NCI-H748 treated with DMSO at 0.1 percent for 48 hours (cell line): ENCODE measurements around the gene NME3.
"Not testable (repeated sequence)": the region's sequence is repeated elsewhere in the genome, so short reads cannot be mapped to it uniquely, and the experiment has no call there.

Experiments used
- DNase-seq: peaks from one replicate; lab custom pipeline; 2025; lab: John Stamatoyannopoulos, UW

Gene NME3

DNA sequence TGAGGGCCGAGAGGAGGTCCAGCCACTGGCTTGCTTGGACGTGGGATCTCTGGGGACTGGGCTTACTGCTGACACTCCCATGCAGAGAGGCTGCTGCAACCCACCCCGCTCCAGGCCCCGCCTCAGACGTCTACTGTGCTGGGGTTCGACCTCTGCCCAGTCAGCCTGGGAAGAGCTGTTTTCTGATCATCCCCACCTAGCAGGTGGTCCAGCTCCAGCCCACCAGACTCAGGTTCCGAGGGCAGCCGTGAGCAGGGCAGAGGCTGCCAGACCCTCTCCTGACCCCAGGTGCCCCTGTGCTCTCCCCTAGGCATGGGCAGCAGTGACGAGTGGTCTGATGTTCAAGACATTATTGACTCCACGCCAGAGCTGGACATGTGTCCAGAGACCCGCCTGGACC is 23.4 kb downstream of the NME3 start:
- DNase-seq, result no peak

DNA sequence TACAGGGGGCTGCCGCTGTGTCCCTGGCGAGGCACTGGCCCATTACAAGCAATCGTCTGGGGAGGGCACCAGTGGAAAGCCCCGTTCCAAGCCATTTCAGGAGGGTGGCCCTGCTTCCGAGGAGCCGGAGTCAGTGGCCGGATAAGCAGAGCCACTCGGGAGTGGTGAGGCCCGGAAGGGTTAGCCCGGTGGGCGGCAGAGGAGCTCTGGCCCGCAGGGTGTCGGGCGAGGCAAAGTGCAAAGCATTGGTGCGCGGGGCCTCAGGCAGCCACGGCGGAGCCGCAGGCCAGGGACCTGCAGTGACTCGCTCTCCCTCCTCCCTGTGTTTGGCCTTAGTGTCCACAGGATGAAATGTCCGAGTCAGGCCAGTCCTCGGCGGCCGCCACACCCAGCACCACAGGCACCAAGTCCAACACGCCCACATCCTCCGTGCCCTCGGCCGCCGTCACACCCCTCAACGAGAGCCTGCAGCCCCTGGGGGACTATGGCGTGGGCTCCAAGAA is 24.6 kb downstream of the NME3 start:
- DNase-seq, result no peak

DNA sequence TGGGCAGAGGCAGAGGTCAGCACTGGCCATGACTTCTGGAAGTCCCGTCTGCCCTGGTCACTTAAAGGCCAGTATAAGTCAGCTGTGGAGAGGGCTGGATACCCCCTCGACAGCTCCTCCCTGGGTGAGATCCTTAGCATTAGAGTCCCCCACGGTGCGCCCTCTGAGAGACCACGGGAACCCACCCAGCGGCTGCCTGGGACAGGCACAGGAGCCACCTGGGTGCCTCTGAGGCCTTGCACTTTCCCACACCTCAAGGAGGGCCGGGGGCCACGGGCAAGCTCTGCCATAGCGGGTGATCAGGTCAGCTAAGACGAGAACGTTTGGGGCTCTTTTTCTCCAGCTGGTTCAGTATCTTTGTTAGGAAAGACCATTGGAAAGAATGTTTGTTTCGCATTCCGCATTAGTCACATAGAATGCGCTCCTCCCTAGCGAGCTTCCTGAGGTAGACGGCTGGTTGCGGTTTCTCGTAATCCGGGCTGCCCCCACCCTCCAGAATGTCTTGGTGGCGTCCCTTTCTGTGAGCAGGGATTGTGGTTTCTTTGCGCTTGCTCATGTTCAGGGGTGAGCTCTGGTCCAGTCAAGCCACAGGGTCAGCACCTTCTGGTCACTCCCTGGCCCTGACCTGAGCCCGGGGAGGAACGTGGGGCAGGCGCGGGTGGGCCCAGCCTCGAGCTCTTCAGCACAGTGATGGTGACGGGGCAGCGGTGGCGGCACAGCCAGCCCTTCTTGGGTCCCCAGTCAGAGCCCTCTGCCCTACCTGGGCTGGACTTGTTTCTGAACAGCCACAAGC is 25.2 kb downstream of the NME3 start:
- DNase-seq, result no peak

DNA sequence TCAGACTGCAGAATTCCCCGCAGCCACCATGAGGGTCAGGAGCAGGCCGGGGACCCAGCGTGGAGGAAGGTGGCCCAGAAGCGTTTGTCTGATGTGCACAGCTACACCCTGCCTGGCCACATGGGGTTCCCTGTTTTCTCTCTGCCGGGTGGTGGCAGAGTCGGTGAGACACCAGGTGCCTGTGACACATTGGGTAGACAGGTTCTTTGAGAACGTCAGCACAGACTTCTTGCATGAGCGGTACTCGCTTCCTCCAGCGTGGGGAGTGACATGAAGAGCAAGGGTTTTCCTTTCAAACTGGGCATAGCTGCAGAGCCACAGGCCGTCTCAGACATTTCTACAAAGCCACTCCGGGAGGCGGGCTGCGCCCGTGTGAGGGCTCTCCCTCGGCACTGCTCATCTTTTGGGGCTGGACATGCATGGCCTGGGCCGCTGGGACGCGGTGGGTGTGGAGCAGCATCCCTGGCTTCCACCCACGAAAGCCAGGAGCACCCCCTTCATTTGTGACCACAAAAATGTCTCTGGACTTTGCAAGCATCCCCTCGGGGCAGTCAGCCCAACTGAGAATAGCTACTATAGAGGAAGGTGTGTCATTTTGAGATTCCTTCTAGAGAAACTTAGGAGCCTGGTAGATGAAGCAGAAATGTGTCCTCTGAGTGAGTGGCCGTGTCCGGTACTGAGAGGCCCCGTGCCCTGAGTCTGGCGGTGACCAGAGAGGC is 26.0 kb downstream of the NME3 start:
- DNase-seq, result no peak

DNA sequence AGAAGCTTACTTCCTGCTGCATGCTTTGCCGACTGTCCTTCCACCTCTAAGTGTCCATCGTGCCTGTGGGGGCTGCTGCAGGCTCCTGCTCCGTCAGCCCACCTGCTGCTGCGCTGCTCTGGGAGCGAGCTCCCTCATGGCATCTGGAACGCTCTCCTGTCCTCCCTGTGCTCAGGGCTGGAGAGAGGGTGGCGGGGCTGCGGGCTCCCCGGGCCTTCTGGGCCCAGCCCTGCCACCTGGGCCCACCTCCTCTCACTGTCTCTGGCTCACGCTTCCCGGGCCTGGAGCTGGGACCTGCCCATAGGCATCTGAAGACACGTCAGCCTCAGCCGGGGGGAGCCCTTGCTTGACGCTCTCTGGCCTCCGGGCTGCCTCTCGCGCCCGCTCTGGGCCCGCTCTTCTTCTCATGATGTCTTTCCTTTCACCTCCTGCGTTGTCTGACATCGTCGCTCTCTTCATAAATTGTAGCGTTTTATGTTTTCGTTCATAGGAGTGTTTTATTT is 27.0 kb downstream of the NME3 start:
- no peak for DNase-seq

DNA sequence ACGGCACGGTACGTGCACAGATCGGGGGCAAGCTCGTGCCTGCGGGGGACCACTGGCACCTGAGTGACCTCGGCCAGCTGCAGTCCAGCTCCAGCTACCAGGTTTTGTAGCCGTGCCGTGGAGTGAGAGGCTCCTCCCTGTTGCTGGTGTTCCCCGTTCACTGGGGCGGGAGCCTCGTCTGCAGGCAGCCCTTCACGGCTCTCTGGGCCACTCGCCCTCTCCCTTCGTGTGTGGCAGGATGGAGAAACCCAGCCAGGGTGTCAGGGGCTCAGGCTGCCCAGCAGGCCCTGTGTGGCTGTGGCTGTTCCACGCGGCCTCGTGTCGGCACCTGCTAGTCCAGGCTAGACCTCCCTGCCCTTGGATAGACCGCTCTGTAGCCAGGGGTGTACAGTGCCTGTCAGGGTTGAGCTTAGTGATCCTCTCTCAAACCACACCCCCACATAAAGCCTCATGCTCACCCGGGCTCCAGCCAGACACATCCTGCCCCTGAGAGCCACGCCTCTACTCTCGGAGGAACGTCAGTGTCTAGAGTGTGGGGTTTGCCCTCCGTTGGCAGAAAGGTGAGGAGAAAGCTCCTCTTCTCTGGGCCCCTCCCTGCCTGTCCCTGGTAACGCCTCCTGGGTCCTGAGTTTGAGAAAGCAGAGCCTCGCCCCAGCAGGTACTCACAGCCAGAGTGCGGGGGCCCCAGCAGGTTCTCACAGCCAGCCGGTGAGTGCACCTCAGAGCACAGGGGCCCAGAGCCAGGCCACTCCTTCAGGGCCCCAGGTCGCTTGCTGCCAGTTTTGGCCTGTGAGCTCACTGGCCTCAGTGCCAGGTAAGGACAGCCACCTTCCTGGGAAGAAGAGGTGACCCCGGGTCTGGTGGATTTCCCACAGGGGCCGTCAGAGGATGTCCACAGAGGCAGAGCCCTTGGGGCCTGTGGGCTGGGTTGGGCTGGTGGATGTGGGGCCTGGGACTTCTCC is 27.7 kb downstream of the NME3 start:
- DNase-seq, result no peak

DNA sequence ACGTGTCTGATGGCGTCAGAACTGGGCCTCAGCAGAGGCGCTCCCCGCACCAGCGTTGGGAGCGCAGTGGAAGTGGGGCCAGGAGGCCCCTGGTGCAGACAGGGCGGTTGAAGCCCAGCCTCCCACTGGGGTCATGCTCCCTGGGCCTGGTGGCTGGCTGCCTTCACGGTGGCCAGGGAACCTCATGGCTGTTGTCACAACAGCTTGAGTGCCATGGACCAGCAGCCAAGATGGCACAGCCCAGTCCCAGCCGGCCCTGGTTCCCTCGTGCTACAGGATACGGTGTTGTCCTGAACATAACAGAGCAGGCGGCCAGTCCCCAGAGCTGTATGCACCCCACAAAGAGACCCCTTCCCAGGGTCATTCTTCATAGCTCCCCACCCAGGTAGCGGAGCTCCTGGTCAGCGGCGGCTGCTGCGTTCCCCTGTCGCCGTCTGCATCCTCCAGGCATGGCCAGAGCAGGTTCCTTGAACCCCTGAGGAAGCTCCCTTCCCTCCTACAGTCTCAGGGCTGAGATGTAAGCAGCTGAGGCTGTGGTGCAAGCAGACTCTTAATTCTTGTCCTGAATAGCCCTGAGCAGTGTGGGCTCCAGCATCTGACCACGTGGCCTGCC is 29.7 kb downstream of the NME3 start:
- no peak for DNase-seq

DNA sequence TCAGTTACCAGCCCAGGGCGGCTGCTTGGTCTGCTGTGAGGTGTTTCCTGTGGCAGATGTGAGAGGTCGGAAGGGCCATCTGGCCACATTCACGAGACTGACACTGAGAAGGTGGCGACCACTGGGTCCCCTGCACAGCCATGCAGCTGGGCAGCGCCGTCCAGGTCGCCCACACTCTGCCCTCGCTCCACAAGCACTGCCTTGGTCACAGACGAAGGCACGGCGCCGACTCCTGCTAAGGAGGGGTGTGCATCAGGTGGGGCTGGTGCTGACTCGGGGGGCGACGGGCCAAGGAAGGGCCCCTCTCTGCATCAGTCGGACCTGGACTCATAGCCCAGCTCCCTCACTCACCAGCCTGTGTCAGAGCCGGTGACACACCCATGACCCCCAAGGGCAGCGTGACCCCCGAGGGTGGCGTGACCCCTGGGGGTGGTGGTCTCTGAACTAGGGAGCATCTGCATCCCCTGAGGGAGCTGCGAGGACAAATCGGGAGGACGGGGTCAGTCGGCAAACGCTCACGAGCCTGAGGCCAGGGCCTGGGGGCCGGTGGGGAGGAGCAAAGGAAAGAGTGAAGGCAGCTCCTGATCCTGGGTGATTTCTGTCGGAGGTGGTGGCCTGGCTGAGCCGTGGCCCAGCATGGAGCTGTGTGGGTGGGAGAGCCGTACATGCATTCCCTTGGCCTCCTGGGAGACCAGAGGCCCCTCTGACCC is 30.4 kb downstream of the NME3 start:
- no peak for DNase-seq

DNA sequence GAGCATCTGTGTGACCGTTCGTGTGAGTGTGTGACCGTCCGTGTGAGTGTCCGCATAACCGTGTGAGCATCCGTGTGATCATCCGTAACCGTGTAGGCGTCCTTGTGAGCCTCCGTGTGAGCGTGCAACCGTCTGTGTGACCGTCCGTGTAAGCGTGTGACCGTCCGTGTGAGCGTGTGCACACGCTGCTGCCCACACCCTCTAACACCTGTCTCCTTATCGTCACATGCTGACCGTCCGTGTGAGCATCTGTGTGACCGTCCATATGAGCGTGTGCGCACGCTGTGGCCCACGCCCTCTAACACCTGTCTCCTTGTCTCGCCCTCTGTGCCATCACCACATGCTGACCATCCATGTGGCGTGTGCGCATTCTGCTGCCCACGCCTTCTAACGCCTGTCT is 31.1 kb downstream of the NME3 start:
- DNase-seq, result no peak

DNA sequence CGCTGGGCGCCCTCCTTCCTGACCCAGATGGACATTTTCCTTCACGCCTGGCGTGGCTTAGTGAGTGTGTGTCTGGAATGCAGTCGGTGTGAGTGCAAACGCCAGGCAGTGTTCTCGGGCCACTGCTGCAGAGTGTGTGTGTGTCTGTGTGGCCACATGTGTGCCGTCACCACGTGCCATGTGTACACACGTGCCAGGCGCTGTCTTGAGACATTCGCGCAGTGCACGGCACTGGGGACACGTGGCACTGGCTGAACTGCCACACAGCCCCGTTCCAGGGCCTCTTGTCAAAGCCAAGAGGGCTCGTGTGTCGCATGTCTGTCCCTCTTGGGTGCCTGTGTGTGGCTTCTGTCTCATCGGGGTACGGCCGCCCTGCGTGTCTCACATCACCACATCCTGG is 36.5 kb downstream of the NME3 start:
- no peak for DNase-seq

DNA sequence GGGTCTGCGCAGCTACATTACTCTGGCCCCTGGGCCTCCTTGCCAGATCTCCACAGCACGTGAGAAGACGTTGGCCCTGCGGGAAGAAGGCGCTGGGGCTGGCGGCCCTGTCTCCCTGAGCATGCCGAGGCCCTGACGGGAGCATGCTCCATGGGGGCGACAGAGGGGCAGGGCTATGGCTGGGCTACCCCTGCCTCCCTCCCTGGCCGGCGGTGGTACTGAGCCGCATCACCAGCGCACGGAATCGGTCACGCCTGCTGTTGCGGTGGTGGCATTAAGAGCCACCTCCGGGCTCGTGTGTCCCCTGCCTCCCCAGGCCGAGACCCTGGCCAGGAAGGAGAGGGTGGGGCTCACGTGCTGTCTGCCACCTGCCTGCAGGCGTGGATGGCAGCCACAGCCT is 37.2 kb downstream of the NME3 start:
- DNase-seq, result no peak

DNA sequence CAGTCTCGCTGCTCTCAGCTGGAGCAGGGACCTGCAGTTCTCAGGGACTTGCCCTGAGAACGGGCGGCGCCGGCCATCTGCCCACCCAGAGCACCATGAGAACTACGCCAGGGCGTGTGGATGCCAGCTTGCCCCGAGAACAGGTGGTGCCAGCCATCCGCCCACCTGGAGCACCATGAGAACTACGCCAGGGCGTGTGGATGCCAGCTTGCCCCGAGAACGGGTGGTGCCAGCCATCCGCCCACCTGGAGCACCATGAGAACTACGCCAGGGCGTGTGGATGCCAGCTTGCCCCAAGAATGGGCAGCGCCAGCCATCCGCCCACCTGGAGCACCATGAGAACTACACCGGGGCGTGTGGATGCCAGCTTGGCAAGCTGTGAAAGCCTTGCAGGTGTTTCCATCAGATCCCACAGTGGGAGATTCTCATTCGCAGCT is 38.8 kb downstream of the NME3 start:
- not testable (repeated sequence) for DNase-seq

DNA sequence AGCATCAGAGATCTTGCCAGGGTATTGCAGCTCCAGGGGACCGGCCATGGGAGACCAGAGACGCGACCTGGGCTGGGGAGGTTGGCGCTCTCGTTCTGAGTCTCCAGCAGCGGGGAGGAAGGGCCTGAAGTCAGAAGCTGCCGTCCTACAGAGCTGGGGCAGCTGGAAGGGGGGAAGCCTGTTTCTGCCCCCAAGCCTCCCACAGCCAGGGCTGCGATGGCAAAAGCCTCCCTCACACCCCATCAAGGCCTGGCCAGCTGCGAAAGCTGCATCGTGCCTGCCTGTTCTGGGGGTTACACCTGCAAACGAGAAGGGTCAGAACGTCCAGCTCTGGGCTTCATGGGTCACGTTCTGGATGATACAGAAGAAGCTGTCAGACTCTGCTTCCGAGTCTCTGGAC is 39.3 kb downstream of the NME3 start:
- DNase-seq, result no peak

DNA sequence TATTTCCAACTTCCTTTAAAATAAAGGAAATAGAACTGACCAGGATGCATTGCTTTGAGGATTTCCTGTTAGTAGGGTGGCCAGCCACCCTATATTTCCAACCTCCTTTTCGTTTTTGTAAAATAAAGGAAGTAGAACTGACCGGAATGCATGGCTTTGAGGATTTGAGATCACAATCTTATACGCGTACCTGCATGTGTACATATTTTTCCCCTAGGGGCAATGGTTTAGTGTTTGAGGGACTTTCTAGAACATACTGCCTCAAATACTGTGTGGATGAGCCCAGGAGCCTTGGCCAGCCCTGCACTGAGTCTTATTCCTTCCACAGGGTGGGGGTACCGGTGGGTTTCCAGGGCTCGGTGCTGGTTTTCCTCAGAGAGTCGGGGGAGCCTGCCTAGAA is 39.7 kb downstream of the NME3 start:
- DNase-seq, result no peak

DNA sequence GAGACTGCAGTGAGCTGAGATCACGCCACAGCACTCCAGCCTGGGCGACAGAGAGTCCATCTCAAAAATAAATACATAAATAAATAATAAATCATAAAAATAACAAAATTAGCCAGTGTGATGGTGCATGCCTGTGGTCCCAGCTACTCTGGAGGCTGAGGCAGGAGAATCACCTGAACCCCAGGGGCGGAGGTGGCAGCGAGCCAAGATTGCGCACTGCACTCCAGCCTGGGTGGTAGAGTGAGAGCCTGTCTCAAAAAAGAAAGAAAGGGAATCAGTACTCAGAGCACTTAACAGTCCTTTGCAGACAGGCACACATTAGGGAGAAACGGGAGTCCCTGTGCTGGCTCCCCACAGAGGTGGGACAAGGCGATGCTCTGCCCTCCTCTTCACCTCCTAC is 40.3 kb downstream of the NME3 start:
- no peak for DNase-seq

DNA sequence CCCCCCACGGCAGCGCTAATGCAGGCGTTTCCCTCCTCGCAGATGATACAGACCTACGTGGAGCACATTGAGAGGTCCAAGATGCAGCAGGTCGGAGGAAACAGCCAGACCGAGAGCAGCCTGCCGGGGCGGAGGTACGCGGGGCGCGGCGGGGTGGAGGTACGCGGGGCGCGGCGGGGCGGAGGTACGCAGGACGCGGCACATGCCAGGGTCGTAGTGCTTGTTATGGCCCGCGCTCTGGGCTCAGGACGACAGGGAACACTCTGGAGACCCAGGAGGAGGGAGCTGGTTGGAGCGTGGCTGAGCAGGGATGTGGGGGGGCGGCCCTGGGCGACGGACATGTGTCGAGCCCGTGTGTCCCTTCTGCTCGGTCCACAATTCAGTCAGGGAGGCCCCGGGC is 41.9 kb downstream of the NME3 start:
- no peak for DNase-seq

DNA sequence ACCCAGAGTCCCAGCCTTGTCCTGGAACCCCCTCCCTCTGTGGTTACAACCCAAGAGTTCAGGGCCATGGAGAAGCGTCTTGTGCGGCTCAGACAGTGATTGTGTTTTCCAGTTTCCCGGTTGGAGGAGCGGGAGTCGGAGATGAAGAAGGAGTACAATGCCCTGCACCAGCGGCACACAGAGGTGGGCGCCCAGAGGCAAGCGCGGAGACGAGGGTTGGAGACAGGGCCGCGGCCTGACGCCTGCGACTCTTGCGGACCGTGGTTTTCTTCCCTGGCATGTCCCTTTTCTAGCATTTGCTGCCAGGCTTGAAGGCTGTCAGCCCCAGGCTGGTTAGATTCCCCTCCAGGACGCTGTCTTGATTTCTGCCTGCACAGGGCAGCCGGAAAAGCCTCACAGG is 42.3 kb downstream of the NME3 start:
- DNase-seq, result no peak

DNA sequence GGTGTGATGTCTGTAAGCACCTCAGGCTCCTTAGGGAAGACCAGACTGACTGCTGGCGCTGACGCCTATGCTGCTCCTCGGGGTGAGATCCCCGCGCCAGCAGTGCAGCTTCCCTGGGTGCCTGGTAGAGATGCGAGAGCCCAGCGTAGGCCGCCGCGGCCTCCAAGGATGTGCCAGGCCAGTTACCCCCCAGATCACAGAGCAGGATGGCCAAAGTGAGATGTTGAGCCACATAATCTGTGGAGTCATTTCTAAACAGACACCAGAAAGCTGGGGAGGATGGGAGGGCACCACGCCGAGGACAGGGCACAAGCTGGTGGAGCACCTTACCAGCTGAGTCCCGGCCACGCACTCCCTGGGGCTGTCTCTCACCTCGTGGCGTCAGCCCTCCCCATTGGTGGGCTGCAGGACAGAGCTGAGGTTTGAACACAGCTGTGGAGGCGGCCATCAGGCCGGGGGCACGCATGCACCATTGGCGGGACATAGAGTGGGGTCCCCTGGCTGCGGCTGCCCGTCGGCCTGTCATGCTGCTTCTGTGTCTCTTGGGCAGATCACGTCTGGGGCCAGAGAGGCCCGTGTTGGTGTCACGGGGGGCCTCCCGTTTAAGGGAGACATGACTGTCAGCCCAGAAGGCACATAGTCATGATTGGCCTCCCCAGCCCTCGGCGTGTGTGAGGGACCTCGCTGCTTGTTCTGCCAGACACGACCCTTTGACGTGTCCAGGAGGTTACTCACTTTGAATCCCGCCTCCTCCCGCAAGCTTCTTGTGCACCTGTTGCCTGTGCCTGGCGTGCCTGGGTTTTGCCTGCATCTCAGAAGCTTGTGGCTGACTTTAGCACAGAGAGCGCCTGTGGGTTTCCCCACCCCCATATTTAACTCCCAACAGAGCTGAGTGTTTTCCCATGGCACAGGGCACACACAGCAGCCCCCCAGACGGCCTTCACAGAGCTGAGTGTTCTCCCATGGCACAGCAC is 43.4 kb downstream of the NME3 start:
- DNase-seq, result no peak

DNA sequence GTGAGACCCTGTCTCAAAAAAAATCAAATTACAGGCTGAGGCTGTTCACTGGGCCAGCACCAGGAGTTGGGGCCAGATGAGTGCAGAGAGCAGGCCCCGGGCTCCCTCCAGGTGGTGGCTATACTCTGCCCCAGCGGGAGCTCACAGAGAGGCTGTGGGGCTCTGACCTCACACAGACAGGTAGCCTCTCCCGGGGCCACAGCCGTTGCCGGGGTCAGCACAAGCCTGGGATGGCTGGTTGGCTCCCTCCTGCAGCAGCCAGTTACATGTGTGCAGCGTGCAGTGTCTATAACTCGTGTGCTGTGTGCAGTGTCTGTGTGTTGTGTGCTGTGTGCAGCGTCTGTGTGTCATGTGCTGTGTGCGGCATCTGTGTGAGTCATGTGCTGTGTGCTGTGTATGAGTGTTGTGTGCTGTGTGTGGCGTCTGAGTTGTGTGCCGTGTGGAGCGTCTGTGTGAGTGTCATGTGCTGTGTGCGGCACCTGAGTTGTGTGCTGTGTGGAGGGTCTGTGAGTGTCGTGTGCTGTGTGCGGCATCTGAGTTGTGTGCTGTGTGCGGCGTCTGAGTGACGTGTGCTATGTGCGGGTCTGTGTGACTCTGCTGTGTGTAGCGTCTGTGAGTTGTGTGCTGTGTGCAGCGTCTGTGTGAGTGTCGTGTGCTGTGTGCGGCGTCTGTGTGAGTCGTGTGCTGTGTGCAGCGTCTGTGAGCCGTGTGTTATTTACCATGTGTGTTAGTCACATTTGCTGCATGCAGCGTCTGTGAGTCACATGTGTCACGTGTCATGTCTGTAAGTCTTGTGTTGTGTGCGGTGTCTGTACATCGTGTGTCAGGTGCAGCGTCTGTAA is 44.5 kb downstream of the NME3 start:
- no peak for DNase-seq
